HG03066 (cell line): Measurements from ENCODE around the gene RASAL3.
"Not testable (repeated sequence)": the region's sequence is repeated elsewhere in the genome, so short reads cannot be mapped to it uniquely, and the experiment has no call there.

Source experiments
- ATAC-seq: cut with Tn5 transposase; IDR thresholded peaks from one replicate; pipeline ENCODE4 v1.9.1; 2021; ENCODE audit warnings: low read depth; ENCODE audit not compliant: unreplicated experiment

RASAL3 gene

GRCh38 chr19:15464394-15465385, at the start of gene RASAL3:
Gene RASAL3, minus strand, starts transcription at chr19:15464544. Its CDS starts 186 bp downstream, at chr19:15464358.
- ATAC-seq: peak; percentile 53

DNA sequence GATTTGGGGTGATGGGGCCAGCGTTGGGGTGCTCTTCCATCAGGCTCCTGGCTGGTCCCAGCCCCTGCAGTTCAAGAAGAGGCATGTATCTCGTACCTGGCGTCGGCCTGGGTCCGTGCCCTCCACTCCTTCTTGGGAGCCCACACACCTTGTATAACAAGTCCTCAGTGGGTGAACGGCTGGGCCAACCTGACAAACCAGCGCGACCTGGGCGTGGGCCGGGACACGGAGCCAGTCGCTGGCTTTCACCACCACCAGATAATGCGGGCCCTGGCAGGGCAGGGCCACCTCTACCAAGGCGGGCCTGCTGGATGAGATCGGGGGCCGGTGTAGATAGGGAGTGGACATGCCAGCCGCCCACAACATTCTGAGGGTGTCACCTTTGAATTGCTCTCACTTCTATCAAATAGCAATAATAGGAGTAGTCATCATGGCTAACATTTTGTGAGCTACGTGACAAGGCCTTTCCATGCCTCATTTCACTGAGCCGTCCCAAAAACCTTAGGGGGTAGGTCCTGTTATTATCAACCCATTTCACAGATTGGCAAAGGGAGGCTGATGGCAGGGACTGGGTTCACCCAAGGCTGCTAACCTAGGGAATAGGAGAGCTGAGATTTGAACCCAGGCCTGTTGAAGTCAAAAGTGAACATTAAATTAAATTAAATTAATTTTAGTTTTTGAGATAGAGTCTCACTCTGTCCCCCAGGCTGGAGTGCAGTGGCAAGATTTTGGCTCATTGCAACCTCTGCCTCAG, 47.5 kb upstream of the RASAL3 start:
- no peak for ATAC-seq

DNA sequence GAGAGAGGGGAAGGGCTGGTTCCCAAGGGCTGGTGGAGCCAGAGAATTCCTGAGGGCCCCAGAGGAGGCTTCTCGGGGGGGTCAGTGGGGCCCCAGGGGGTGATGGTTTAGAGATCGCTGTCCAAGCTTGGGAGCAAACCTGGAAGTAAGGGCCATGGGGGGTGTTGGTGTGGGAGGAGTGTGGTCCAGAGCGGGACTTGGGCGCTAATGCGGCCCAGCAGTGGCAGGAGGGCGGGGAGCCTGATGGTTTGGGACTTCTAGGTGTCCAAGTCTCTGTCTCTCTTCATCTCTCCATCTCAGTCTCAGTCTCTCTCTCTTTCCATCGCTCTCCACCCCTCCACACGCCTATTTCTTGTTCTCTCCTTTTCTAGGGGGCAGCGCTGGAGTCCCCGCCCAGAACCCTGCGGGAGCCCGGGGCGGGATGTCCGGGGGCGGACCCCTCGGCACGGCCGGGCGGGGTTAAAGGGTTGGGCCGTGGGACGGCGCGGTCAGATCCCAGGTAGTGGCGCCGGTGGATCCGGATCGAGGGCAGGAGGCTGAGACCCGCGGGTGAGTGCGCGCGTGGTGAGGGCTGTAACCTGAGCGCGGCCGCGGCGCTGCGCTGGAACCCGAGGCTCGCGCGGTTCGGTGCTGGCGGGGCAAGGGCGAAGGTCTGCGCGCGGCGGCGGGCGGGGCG, 43.8 kb upstream of the RASAL3 start, which contains the start of gene CYP4F22:
Gene CYP4F22, plus strand, starts transcription at position 491 of the 676 bp plus-strand sequence. CDS start 16,812 bp downstream, outside the sequence.
- ATAC-seq: no peak

DNA sequence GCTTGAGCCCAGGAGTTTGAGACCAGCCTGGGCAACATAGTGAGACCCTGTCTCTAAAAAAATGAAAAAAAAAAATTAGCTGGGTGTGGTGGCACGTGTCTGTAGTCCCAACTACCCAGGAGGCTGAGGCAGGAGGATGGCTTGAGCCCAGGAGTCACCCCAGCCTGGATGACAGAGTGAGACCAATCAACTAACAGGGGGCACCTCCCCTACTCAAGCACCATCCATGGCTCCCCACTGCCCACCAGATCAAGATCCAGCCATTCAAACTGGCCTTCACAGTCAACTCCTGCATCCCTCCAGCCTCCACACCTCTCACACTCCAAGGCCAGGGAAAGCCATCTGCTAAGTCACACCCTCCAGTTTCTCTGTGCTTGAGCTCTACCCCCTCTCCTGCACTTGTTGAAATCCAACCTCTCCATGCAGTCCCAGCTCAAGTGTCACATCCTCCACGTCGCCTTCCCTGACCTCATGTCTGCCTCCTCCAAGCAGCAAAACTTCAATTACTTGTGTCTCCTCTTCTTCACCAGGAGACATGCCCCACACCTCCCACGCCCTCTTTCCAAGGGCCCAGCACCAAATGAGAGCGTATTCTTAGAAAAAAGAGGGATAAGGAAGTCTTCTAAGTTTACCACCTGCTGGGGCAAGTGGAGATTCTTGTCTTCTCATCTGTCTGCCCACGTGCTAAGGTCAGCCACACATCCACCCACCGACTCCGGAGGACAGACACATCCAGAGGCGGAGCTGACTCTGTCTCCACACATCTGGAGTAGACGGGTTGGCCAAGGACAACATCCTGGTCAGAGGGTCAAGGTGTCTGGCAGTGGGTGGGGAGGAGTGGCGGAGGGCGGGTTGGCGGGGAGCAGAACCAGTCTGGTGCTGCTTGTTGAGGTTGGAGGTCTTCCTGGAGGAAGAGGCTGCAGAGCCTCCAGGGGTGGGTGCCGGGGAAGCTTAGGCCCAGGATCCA, 43.0 kb upstream of the RASAL3 start:
- ATAC-seq: no peak

DNA sequence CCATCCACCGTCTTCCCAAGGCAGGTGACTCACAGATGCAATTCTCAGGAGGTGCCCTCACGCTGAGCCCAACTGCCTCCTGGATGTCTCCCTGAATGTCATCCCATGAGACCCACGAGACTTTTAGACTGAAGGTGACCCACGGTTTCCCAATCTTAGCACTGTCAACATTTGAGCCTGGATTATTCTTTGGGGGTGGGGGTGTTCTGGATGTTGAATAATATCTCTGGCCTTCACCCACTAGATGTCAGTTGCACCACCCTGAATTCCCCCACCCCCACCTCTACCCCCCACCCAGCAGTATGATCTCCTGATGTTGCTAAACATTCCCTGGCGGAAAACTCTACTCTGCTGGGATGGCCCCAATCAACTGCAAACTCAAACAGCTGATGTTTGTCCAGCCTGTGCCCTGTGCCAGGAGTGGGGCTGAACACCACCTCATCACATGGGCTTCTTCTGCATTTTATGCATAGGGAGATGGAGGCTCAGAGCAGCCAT, 41.8 kb upstream of the RASAL3 start:
- no peak for ATAC-seq

- no peak for ATAC-seq
Observed at GRCh38 chr19:15502264-15502663, 37.9 kb upstream of the RASAL3 start.

DNA sequence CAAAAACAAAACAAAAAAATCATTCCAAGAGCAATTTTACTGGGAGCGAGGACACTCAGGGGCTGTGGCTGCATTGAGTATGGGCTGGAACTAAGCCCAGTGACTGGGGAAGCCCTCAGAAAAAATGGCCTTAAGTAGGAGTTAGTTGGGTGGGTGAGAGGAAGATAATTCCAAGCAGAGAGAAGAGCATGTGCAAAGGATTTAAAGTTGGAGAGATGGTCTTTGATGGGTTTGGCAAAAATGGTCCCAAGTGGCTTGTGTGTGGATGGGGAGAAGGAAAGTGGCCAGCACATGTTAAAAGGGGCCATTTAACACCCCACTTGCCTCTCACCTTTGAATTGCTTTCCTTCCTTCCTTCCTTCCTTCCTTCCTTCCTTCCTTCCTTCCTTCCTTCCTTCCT, 37.3 kb upstream of the RASAL3 start:
- ATAC-seq: no peak

DNA sequence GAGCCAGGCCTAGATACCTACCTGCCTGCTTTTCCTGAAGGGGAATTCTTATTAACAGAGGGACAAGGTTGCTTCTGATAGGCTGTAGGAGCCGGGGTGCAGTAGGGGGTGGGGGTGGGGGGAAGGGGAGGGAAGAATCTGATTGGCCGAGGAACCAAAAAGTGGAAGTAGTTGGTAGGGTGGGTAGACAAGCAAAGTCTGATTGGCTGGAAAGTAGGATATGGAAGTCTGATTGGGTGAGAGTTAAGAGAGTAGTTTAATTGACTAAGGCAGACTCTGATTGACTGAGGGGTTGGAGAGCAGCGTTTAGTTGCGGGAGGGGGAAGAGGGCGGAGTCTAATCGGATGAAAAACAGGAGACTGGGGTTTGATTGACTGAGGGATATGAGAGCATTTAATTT, 34.6 kb upstream of the RASAL3 start:
- no peak for ATAC-seq

DNA sequence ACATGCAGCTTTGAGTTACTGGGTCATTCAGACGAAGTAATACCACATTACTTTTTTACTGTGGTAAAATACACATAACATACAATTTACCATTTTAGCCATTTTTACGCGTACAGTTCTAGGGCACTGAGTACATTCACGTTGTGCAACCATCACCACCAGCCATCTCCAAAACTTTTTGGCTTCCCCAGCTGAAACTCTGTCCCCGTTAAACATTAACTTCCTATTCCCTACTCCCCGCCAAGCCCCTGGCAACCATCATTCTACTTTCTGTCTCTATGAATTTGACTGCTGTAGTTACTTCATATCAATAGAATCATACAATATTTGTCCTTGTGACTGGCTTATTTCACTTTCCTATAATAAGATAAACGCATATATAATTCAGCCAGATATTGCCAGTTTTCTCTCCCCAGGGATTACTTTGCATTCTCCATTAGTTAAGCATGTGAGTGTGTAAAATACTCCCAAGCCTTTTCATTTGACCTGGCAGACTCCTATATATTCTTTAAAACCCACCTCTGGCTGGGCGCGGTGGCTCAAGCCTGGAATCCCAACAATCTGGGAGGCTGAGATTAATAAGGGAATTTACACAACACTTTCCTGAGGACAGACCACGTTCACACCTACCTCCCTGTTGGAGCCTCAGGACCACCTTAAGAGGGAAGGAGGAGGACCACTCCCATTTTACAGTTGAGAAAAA, 34.0 kb upstream of the RASAL3 start:
- no peak for ATAC-seq

- ATAC-seq: no peak
Observed at GRCh38 chr19:15495151-15495550, 30.8 kb upstream of the RASAL3 start.

DNA sequence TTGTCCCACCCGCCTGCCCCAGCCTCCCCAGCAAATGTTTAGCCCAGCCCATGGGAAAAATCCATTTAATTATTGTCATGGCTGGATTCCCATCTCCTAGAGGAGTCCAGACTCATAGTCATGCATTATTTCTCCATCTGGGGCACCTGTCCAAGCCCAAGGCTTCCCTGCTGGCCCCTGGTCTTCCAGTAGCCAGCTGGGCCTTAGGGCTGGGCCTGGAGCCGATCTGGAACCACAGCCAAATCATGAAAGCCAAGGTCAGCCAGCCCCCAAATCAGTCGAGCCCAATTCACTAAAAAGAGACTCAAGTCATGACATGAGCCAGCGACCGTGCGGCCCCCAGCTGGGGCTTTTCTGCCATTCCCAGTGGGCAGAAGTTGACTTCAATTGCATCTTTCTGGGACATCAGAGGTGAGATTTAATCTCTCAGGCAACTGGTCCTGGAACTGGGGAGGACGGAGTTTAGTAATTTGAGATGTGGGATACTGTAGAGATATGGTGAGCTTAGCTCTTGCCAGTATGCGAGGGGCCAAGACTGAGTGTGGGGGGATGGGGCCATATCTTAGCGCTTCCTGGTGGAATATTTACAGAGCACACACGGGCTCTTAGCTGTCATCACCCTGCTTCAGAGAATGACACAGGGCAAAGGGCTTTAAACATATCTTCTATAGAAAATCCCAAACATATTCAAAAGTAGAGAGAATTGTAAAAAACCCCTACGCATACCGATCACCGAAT, 24.3 kb upstream of the RASAL3 start:
- ATAC-seq: no peak

DNA sequence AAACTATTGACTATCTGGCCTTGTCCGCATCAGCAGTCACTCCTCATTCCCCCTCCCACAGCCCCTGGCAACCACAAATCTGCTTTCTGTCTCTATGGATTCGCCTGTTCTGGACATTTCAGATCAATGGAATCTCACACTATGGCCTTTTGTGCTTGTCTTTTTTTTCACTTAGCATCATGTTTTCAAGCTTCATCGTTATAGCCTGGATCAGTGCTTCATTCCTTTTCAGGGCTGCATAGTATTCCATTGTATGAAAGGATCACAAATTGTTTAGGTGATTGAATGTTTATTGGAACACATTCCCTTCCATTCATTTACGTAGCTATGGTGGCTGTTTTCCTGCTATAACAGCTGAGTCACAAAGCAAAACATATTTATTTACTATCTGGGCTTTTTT, 22.7 kb upstream of the RASAL3 start:
- ATAC-seq: no peak

GRCh38 chr19:15485768-15486167, 21.4 kb upstream of the RASAL3 start:
- not testable (repeated sequence) for ATAC-seq

GRCh38 chr19:15480996-15481395, 16.7 kb upstream of the RASAL3 start:
- ATAC-seq: not testable (repeated sequence)

- no peak for ATAC-seq
Observed at GRCh38 chr19:15479391-15480345, 15.3 kb upstream of the RASAL3 start, which contains the start of gene PGLYRP2. Gene PGLYRP2, minus strand, starts transcription at chr19:15479501. Its CDS starts 130 bp downstream, at chr19:15479371.

- no peak for ATAC-seq
Observed at GRCh38 chr19:15476325-15476724, 12.0 kb upstream of the RASAL3 start.

- no peak for ATAC-seq
Observed at GRCh38 chr19:15475611-15476010, 11.3 kb upstream of the RASAL3 start.
